Sigmoid colon (tissue), 7 donors: Measurements from ENCODE around the gene FOSL2. TPM values are rescaled to one million over a fixed set of nuclear protein-coding genes. Genes with fewer than 3 reads are reported as not detected.

Experiments used
- DNase-seq: peaks from one replicate; pipeline ENCODE4 v3.0.0-alpha.2; 2019
- H3K27ac ChIP-seq, 4 donors: fragments of 200-600 bp; sonication (generic); one replicate each; pipeline ENCODE4 v1.5.1; 2016 to 2019; ENCODE audit warnings: mild to moderate bottlenecking in 1 of 4
- H3K27me3 ChIP-seq, 3 donors: fragments of 200-600 bp; sonication (generic); one replicate each; pipeline ENCODE4 v1.5.1; 2019; ENCODE audit warnings: mild to moderate bottlenecking in 1 of 3
- H3K36me3 ChIP-seq, 4 donors: fragments of 200-600 bp; sonication (generic); one replicate each; pipeline ENCODE4 v1.5.1; 2016 to 2019
- H3K4me1 ChIP-seq, 4 donors: fragments of 200-600 bp; sonication (generic); one replicate each; pipeline ENCODE4 v1.5.1; 2017 to 2019
- H3K4me3 ChIP-seq, 4 donors: fragments of 200-600 bp; sonication (generic); one replicate each; pipeline ENCODE4 v1.5.1; 2017 to 2019; ENCODE audit warnings: mild to moderate bottlenecking in 2 of 4, moderate library complexity in 1 of 4
- H3K9me3 ChIP-seq, 4 donors: fragments of 200-600 bp in 3 of 4; sonication (generic) in 3 of 4; one replicate each; pipeline versions ENCODE4 v1.5.1 to v1.6.1; 2013 to 2019
- CTCF ChIP-seq, 4 experiments: fragments of 450-650 bp in 3 of 4; fragments of 200-600 bp in 1 of 4; IDR thresholded peaks; one replicate each; pipeline ENCODE4 v1.5.1; 2016 to 2019; ENCODE audit warnings: antibody characterized with exemption in 4 of 4, mild to moderate bottlenecking in 3 of 4, moderate library complexity in 2 of 4
- EP300 ChIP-seq, 4 donors: sonication (generic); formaldehyde crosslinking; IDR thresholded peaks; one replicate each; pipeline ENCODE4 v1.6.1; 2017; ENCODE audit warnings: antibody characterized with exemption in 4 of 4
- POLR2A ChIP-seq, 2 donors: fragments of 450-650 bp; IDR thresholded peaks; one replicate each; pipeline ENCODE4 v1.6.1; 2016; ENCODE audit warnings: antibody characterized with exemption in 2 of 2, mild to moderate bottlenecking in 2 of 2, moderate library complexity in 2 of 2
- POLR2AphosphoS5 ChIP-seq, 4 donors: sonication (generic); formaldehyde crosslinking; IDR thresholded peaks; one replicate each; pipeline ENCODE4 v1.6.1; 2017; ENCODE audit warnings: antibody characterized with exemption in 4 of 4
- WGBS, 2 donors: extraction: QIAGEN DNeasy Blood & Tissue Kit; methylation state at CpG; one replicate each; pipeline ENCODE4 v1.1.7; 2013; 5-methylcytosine and 5-hydroxymethylcytosine counted together
- intact Hi-C: fragments of 100-400 bp; cut with DNase I; formaldehyde crosslinking; loops from one replicate; pipeline ENCODE4 v1.15.1; 2023
- polyA plus RNA-seq, 3 donors: library from polyadenylated mRNA; stranded (reverse); fragments of 200-250 nt; gene quantifications; one replicate each; pipeline ENCODE4 v1.2.3, GENCODE V29; 2013
- total RNA-seq, 4 donors: library from RNA; depleted of rRNA; stranded (reverse); fragments of >200 nt; gene quantifications; one replicate each; pipeline ENCODE4 v1.1.0, GENCODE V29; 2016
- donor health status: healthy with polysubstance abuse.
- donor health status: Bipolar disorder and iron deficiency.
- donor health status: healthy.

Gene FOSL2
- total and polyA plus RNA-seq, 7 donors = 30.0 to 208 (median 65.8) TPM

- peaks cover 0 to 3% (median 0%) of the 10 kb centered on the region in 4 donors for H3K4me1 ChIP-seq
- 19 to 29% methylated on average over 19 of the region's 19 CpGs for WGBS, 2 donors
- TF ChIP-seq POLR2A (IDR thresholded peaks at IDR 0.05) (peak in 1 of 2 donors; percentile 18), CTCF (IDR thresholded peaks at IDR 0.05) (no peak), EP300 (IDR thresholded peaks at IDR 0.05) (no peak), POLR2AphosphoS5 (IDR thresholded peaks at IDR 0.05) (no peak)
- H3K27ac ChIP-seq = peak overlapping the region in 1 of 4 donors; percentile 31
- no peak for DNase-seq
- H3K36me3 ChIP-seq = no peaks in the 10 kb centered on the region
- H3K9me3 ChIP-seq = no peaks in the 10 kb centered on the region
- H3K27me3 ChIP-seq = no peaks in the 10 kb centered on the region
- intact Hi-C loops = no loop called here
- no peak overlapping the region for H3K4me3 ChIP-seq
Measured at GRCh38 chr2:28366496-28367282, 26.0 kb upstream of the FOSL2 start.

GRCh38 chr2:28367667-28368356, 24.8 kb upstream of the FOSL2 start:
- H3K36me3 ChIP-seq = no peaks in the 10 kb centered on the region
- intact Hi-C loops = no loop called here
- no peak overlapping the region for H3K4me3 ChIP-seq
- no peaks in the 10 kb centered on the region for H3K9me3 ChIP-seq
- 66 to 84% methylated on average over 19 of the region's 19 CpGs for WGBS, 2 donors
- peaks cover 0 to 3% (median 0%) of the 10 kb centered on the region in 4 donors for H3K4me1 ChIP-seq
- H3K27me3 ChIP-seq = no peaks in the 10 kb centered on the region
- no peak overlapping the region for H3K27ac ChIP-seq
- no peak for DNase-seq
- TF ChIP-seq POLR2AphosphoS5 (IDR thresholded peaks at IDR 0.05) (no peak), EP300 (IDR thresholded peaks at IDR 0.05) (no peak), POLR2A (IDR thresholded peaks at IDR 0.05) (no peak), CTCF (IDR thresholded peaks at IDR 0.05) (no peak)

GRCh38 chr2:28368357-28368798, 24.3 kb upstream of the FOSL2 start:
- no peak for TF ChIP-seq CTCF (IDR thresholded peaks at IDR 0.05)
- TF ChIP-seq POLR2A (IDR thresholded peaks at IDR 0.05) = no peak
- no peak for TF ChIP-seq POLR2AphosphoS5 (IDR thresholded peaks at IDR 0.05)
- TF ChIP-seq EP300 (IDR thresholded peaks at IDR 0.05) = no peak
- intact Hi-C loops = no loop called here
- WGBS, 2 donors = 88 to 90% methylated on average over 9 of the region's 9 CpGs
- Histone ChIP-seq H3K27ac (no peak overlapping the region), H3K36me3 (no peaks in the 10 kb centered on the region), H3K4me3 (no peak overlapping the region), H3K27me3 (no peaks in the 10 kb centered on the region), H3K9me3 (no peaks in the 10 kb centered on the region), H3K4me1 (peaks cover 0 to 3% (median 0%) of the 10 kb centered on the region in 4 donors)
- no peak for DNase-seq

GRCh38 chr2:28369358-28369757, 23.3 kb upstream of the FOSL2 start:
- Histone ChIP-seq H3K27ac (no peak overlapping the region), H3K27me3 (no peaks in the 10 kb centered on the region), H3K9me3 (no peaks in the 10 kb centered on the region), H3K4me3 (no peak overlapping the region), H3K4me1 (peaks cover 0 to 3% (median 0%) of the 10 kb centered on the region in 4 donors), H3K36me3 (no peaks in the 10 kb centered on the region)
- intact Hi-C loops = no loop called here
- no peak for DNase-seq
- 39 to 66% methylated on average over 5 of the region's 5 CpGs for WGBS, 2 donors
- no peak for TF ChIP-seq CTCF (IDR thresholded peaks at IDR 0.05)
- no peak for TF ChIP-seq POLR2A (IDR thresholded peaks at IDR 0.05)
- TF ChIP-seq POLR2AphosphoS5 (IDR thresholded peaks at IDR 0.05) = no peak
- no peak for TF ChIP-seq EP300 (IDR thresholded peaks at IDR 0.05)
